Suprapubic skin (tissue), 4 donors: ENCODE results near the gene EFCAB6.

ENCODE experiments used
- CTCF ChIP-seq, 2 donors: fragments of 200-600 bp in 1 of 2; fragments of 450-650 bp in 1 of 2; sonication (generic) in 1 of 2; IDR thresholded peaks; one replicate each; pipeline ENCODE4 v1.5.1; 2016 to 2019; ENCODE audit warnings: antibody characterized with exemption in 2 of 2, mild to moderate bottlenecking in 1 of 2, moderate library complexity in 1 of 2
- POLR2A ChIP-seq, 2 donors: fragments of 450-650 bp; IDR thresholded peaks; one replicate each; pipeline ENCODE4 v1.6.1; 2017; ENCODE audit warnings: antibody characterized with exemption in 2 of 2, mild to moderate bottlenecking in 2 of 2, moderate library complexity in 2 of 2
- POLR2AphosphoS5 ChIP-seq, 3 donors: sonication (generic); formaldehyde crosslinking; IDR thresholded peaks; one replicate each; pipeline ENCODE4 v1.6.1; 2017; ENCODE audit warnings: antibody characterized with exemption in 3 of 3

DNA sequence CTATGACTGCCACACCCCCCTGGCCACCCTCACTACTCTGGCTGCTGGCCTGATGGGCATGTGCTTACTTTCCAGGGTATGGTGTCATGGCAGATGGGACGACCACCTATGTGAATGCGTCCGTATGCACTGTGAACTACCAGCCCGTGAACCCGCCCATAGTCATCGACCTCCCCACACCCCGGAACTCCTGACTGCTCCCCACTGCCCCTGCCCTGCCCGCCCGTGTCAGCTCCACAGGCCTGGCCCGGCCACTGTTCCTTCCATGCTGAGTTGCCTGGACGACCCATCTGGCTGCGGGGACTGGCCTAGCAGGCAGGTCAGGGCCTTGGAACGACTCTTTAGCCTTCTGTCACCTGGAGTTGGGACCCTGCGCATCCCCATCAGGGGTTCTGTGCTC, 306.7 kb downstream of the EFCAB6 start:
- TF ChIP-seq POLR2AphosphoS5 (IDR thresholded peaks at IDR 0.05) (no peak), CTCF (IDR thresholded peaks at IDR 0.05) (no peak), POLR2A (IDR thresholded peaks at IDR 0.05) (no peak)
